ENCODE data around the gene LIM2.
"Not testable (repeated sequence)": the region's sequence is repeated elsewhere in the genome, so short reads cannot be mapped to it uniquely, and the experiment has no call there.

DNA sequence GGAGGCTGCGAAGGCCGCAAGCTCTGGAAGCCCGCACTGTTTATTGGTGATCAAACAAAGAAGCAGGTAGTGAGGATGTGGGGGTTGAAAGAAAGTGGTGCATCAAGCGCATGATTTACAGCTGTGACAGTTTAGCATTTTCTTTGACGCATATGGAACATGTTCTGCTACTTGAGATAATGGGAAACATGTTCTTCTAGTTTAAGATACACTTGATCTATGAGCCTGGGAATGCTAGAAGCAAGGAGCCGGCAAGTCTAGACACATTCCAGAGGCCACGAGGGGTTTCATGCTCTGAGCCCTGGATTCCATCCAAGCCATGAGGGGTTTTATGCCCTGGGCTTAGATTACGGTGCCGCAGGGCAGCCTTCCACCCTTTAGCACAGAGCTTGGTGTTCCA lies 9.7 kb upstream of the LIM2 start:
- TF ChIP-seq ZNF274 (IDR thresholded peaks at IDR 0.05; ENCODE audit: low read depth, low read length); YY1 (IDR thresholded peaks at IDR 0.05; ENCODE audit: insufficient read depth, insufficient read length); SUZ12 (IDR thresholded peaks at IDR 0.05; ENCODE audit: extremely low read depth, insufficient read depth, insufficient read length): not testable (repeated sequence)
